ENCODE results near the gene L3MBTL3.
"Not testable (repeated sequence)": the region's sequence is repeated elsewhere in the genome, so short reads cannot be mapped to it uniquely, and the experiment has no call there.

The L3MBTL3 gene

DNA sequence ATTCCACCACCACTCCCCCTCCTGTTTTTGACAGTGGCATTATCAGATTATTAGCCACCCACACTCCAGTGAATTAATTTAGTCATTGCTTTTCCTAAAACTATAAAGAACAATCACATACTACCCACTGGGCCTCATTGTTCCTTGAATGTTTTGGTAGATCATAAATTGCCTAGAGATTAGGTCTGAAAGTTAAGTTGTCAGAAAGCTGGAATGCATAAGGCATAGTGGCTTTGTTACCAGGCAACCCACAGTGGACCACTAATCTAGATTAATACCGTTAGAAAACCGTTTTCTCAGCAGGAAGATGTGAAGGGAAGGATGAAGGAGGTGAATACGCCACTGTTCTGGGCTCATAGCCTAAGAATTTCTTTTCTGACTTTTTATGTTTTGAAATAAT is 128.7 kb downstream of the L3MBTL3 start:
- no peak for DNase-seq

DNA sequence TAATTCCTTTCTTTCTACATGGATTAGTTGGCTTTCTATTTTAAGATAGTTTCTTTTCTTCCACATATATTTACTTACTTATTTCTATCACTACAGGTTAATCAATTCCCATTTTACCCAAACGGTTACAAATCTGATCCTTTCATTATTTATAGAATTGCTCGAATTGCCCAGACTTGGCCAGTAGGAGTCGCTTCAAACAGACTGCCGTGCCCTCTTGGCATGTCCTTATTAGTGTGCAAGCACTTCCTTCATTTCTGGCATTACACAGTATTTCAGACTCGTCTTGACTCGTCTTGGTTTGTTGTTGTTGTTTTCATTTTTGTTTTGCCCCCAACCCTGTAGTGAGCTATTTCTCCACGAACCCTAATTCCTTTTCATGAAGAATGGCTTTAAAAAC is 129.8 kb downstream of the L3MBTL3 start:
- DNase-seq, result no peak

- not testable (repeated sequence) for DNase-seq
Measured at GRCh38 chr6:130149016-130149415, 130.6 kb downstream of the L3MBTL3 start.

- DNase-seq, result no peak
Measured at GRCh38 chr6:130150906-130151305, 132.5 kb downstream of the L3MBTL3 start.

DNA sequence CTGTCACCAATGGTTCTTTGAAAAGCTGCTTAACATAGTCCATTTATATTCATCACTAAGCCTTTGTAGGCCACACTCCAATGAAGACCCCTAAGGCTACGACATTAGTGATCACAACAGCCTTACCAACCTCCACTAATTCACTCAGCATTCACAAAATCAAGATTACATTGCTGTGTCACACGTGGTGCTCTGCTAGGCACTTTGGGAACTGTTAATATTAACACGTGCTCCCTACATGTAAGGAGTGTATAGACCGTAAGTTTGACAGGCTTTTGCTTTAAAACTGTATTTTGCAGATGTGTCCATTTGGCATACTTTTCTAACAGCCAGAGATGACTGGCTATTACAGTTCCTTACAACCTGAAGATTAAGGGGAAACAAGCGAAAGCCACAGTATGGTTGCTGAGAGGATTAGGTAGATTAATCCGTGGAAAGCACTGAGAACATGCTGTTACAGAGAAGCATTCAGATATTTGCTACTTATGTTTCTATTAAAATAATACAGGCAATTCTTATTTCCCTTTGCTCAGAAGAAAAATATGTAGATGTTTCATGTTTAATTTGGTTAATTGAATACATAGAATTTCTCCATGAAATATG is 134.6 kb downstream of the L3MBTL3 start:
- DNase-seq, result no peak

DNA sequence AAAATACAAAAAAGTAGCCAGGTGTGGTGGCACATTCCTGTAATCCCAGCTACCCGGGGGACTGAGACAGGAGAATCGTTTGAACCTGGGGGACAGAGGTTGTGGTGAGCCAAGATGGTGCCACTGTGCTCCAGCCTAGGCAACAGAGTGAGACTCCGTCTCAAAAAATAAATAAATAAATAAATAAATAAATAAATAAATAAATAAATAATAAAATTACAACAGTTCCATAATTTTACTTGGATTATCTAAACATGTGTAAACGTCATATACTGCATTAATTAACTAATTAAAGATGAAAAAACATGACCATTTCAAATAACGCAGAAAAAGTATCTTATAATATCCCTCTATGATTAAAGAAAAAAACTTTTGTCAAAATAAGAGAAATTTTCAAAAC is 138.5 kb downstream of the L3MBTL3 start:
- no peak for DNase-seq

GRCh38 chr6:130158056-130158455 is 139.7 kb downstream of the L3MBTL3 start:
- no peak for DNase-seq

GRCh38 chr6:130158548-130158947 is 140.2 kb downstream of the L3MBTL3 start:
- DNase-seq, result no peak

- DNase-seq, result no peak
Measured at GRCh38 chr6:130159956-130160355, 141.6 kb downstream of the L3MBTL3 start.

GRCh38 chr6:130161683-130162404 is 143.5 kb downstream of the L3MBTL3 start:
- DNase-seq, result no peak

GRCh38 chr6:130162421-130162820 is 144.0 kb downstream of the L3MBTL3 start:
- no peak for DNase-seq

DNA sequence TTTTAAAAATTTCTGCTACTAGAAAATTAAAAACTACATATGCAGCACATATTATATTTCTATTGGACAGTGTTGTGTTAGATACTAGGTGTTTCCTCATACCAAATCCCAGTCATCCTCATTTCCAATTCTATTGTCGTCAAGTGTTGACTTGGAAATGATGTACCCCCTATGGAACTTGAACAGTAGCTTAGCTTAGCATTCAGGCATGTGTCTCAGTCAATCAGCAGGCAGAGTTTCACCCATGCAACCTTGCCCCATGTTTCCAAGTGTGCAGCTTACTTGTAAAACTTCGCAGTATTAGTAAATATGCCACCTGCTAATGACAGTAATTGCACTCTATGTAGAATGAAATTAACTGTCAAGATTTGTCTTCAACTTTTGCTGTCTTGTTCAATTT is 144.9 kb downstream of the L3MBTL3 start:
- no peak for DNase-seq

- no peak for DNase-seq
Measured at GRCh38 chr6:130164251-130164650, 145.9 kb downstream of the L3MBTL3 start.

- DNase-seq, result no peak
Measured at GRCh38 chr6:130167655-130168054, 149.3 kb downstream of the L3MBTL3 start.

- not testable (repeated sequence) for DNase-seq
Measured at GRCh38 chr6:130170160-130170559, 151.8 kb downstream of the L3MBTL3 start.

GRCh38 chr6:130173377-130174004 is 155.1 kb downstream of the L3MBTL3 start:
- not testable (repeated sequence) for DNase-seq

GRCh38 chr6:130176378-130176777 is 158.0 kb downstream of the L3MBTL3 start:
- no peak for DNase-seq

DNA sequence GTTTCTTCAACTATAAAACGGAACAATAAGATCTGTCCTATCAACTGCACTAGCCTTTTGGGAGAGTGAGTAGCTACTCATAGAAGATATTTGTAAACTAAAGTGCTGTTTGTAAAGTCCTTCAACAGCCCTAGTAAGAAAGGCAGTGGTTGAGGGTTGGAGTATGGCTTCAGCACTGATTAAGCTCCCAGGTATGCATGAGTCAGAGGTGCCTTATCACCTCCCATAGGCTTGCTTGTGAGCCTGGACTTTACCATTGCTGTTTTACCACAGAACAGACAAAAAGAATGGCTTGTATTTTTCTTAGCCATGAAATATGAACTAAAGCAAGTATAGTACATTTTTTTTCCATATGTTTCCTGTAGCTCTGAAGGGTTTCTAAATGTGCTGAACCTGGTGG is 160.3 kb downstream of the L3MBTL3 start:
- no peak for DNase-seq

DNA sequence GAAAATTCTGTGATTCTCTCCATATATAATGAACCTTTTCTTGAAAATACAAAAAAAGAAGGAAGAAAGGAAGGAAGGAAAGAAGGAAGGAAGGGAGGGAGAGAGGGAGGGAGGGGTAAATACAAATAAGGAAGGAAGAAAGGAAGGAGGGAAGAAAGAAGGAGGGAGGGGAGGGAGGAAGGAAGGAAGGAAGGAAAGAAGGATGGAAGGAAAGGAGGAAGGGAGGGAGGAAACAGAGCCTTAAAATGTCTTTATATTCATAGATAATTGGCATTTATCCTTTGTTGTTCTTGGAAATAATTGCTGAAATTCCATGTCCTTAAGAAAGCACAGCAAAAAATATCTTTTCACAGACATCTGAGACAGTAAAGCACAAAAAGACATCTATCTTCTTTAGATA is 164.1 kb downstream of the L3MBTL3 start:
- no peak for DNase-seq

DNA sequence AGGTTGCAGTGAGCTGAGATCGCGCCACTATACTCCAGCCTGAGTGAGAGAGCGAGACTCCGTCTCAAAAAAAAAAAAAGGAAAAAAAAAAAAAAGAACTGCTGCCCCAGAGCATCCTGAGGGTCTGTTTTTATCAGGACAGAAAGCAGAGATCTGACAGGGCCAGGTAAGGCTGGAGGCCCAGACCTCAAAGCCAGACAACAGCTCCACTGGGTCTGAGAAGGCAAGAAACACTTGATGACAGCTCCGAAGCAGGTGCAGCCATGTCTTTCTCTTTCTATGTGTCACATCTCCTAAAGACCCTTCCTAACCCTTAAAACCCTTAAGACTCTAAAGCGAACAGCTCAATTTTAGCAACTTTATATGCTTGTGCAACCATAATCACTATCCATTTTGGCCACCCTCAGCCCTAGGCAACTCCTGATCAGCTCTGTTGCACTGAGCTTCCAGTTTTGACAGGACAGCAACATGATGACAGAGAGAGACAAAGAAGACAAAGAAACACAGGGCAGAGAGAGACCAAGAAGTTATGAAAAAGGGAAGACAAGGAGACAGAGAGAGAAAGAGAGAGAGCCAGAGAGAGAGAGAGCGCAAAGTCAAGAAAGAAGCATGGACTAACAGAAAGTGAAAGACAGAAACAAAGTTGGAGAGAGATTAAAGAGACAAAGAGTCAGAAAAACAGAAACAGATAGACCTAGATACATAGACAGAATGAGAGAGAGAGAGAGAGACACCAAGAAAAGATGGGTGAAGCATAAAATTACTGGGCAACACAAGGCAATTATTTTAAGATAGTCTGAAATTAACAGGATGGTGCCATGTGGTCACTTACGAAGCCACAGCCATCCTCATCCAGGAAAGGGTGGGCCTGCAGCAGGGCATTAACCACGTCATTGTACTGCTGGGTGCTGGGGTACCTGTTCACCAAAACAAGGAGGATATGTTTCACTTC is 165.2 kb downstream of the L3MBTL3 start:
- no peak for DNase-seq

DNA sequence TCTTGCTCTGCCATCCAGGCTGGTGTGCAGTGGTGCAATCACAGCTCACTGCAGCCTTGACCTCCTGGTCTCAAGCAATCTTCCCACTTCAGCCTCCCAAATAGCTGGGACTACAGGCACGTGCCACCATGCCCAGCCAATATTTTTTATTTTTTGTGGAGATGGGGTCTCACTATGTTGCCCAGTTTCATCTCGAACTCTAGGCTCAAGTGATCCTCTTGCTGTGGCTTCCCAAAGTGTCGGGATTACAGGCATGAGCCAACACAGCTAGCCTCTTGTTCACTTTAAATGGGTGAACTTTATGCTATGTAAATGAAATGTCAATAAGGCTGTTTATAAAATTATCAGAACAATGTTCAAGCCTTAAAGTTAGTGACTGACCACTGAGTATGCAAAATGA is 167.3 kb downstream of the L3MBTL3 start:
- no peak for DNase-seq

DNA sequence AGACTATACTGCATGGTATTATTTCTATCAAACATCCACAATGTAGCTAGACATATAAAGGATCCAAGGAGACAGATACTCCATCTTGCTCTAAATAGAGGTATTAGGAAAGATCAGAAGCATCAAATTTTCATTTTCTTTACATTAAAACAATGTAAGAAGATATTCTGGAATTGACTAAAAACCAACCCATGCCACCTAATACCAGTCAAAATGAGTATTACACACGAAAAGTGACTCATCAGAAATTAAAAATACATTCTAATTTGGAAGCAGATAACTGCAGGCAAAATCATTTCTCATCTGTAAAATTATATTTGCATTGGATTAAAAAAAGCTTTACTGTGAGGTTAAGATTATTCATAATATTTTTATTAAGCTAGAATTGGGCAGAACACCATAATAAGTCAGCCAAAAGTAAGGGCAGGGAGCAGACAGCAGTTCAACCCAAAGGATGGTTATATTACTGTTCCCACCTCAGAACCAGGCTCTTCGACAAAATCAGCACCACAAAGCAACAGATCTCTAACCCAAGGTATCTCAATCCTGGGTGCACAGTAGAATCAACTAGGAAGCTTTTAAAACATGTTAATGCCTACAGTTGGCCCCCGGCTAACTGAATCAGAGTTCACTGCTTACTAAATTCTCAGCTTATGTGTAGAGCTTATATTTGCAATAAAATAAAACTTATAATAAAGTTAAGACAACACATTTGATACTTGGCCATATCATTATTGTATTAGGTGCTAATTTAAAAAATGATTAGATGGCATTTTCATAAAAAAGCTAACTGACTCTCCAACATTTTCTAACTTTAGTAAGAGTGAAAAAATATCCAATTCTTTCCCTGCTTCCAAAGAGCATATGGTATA is 169.2 kb downstream of the L3MBTL3 start:
- DNase-seq, result no peak

Measured in inflammatory macrophage treated with lipopolysaccharide for 1 hour (primary cell).